Calu3 (cell line): Measurements from ENCODE around the gene GALNT17. TPM values are rescaled to one million over a fixed set of nuclear protein-coding genes. Genes with fewer than 3 reads are reported as not detected.

Source experiments
- BruUV-seq: library from RNA; stranded (reverse); fragments of 400-500 nt; replicated peaks from 2 replicates; lab custom pipeline; 2021; lab: Mats Ljungman, UMichigan
- CTCF ChIA-PET: fragments of 300-600 bp; sonication (Branson Sonifier 250); formaldehyde crosslinking; loops from one replicate; lab custom pipeline; 2022; ENCODE audit warnings: antibody characterized with exemption; lab: Charles Lee
- DNase-seq: peaks from one replicate; pipeline ENCODE4 v3.0.0; 2022
- H3K27ac Mint-ChIP-seq: one replicate; pipeline ENCODE4 v1.8.0; 2022; ENCODE audit warnings: mixed read lengths; ENCODE audit not compliant: unreplicated experiment
- H3K27me3 Mint-ChIP-seq: one replicate; pipeline ENCODE4 v1.8.0; 2022; ENCODE audit warnings: mixed read lengths; ENCODE audit not compliant: unreplicated experiment
- H3K36me3 Mint-ChIP-seq: one replicate; pipeline ENCODE4 v1.8.0; 2022; ENCODE audit warnings: mild to moderate bottlenecking, moderate library complexity, mixed read lengths; ENCODE audit not compliant: insufficient read depth, unreplicated experiment
- H3K4me1 Mint-ChIP-seq: one replicate; pipeline ENCODE4 v1.8.0; 2022; ENCODE audit warnings: mild to moderate bottlenecking, low read depth, mixed read lengths; ENCODE audit not compliant: unreplicated experiment
- H3K4me3 Mint-ChIP-seq: one replicate; pipeline ENCODE4 v1.8.0; 2022; ENCODE audit warnings: mild to moderate bottlenecking, low read depth, moderate library complexity, mixed read lengths; ENCODE audit not compliant: unreplicated experiment
- H3K9me3 Mint-ChIP-seq: one replicate; pipeline ENCODE4 v1.8.0; 2022; ENCODE audit warnings: low read depth, mixed read lengths; ENCODE audit not compliant: unreplicated experiment
- CTCF ChIP-seq: fragments of 200-600 bp; IDR thresholded peaks from one replicate; pipeline ENCODE4 v1.8.0; 2022; ENCODE audit warnings: antibody characterized with exemption; ENCODE audit not compliant: unreplicated experiment
- intact Hi-C: fragments of 100-400 bp; cut with micrococcal nuclease; formaldehyde crosslinking; loops from one replicate; pipeline ENCODE4 v1.10.0; 2022; ENCODE audit not compliant: unreplicated experiment
- total RNA-seq: library from RNA; stranded (reverse); gene quantifications from 2 replicates; pipeline ENCODE4 v1.2.3, GENCODE V29; 2022

GALNT17 gene
- total RNA-seq, 1 experiment from 2014 or later = not detected

DNA sequence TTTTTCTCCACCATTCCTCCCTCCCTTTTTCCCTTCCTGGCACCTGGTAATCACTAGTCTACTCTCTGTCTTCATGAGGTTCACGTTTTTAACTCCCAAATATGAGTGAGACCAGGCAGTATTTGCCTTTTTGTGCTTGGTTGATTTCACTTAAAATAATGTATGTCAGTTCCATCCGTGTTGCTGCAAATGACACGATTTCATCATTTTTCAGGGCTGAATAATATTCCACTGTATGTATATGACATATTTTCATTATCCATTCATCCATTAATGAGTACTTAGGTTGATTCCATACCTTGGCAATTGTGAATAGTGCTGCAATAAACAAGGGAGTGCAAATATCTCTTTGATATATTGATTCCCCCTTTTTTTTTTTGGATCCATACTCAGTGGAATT, 25.8 kb downstream of the GALNT17 start:
- no peak for TF ChIP-seq CTCF
- DNase-seq = no peak
- no peaks in the 10 kb centered on the region for H3K36me3 Mint-ChIP-seq
- no peaks in the 10 kb centered on the region for H3K4me1 Mint-ChIP-seq
- no TSS peak for BruUV-seq
- no peak overlapping the region for H3K27ac Mint-ChIP-seq
- H3K4me3 Mint-ChIP-seq = no peak overlapping the region
- CTCF ChIA-PET = no interaction called here
- intact Hi-C loops = no loop called here
- H3K9me3 Mint-ChIP-seq = peaks cover 3% of the 10 kb centered on the region
- H3K27me3 Mint-ChIP-seq = no peaks in the 10 kb centered on the region

GRCh38 chr7:71165708-71166107, 33.8 kb downstream of the GALNT17 start:
- intact Hi-C loops = no loop called here
- CTCF ChIA-PET = no interaction called here
- peaks cover 6% of the 10 kb centered on the region for H3K9me3 Mint-ChIP-seq

DNA sequence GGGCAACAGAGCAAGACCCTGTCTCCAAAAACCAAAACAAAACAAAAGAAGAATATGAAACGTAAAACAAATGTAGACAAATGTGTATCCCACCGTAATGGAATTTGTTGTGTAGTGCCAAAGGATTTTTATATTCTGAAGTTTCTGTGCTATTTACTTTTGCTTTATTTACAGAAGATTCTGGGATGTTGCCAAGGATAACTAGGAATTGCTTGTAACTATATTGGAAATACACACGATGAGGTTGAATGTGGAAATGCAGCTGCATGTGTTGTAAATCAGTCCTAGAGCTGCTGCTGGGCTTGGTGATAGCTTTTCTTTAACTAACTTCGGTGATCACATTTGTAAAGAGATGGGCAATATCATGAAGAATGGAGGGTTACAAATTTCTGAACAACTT, 39.5 kb downstream of the GALNT17 start:
- BruUV-seq = no TSS peak
- no peak for TF ChIP-seq CTCF
- H3K36me3 Mint-ChIP-seq = no peaks in the 10 kb centered on the region
- no peak overlapping the region for H3K4me3 Mint-ChIP-seq
- CTCF ChIA-PET = no interaction called here
- no peak for DNase-seq
- H3K4me1 Mint-ChIP-seq = no peaks in the 10 kb centered on the region
- H3K27ac Mint-ChIP-seq = no peak overlapping the region
- peaks cover 6% of the 10 kb centered on the region for H3K9me3 Mint-ChIP-seq
- intact Hi-C loops = no loop called here
- no peaks in the 10 kb centered on the region for H3K27me3 Mint-ChIP-seq

More at GRCh38 chr7:71165708-71166107, 33.8 kb downstream of the GALNT17 start:
- TF ChIP-seq CTCF = no peak
- Mint-ChIP-seq H3K27ac (no peak overlapping the region), H3K27me3 (no peaks in the 10 kb centered on the region), H3K36me3 (no peaks in the 10 kb centered on the region), H3K4me1 (no peaks in the 10 kb centered on the region), H3K4me3 (no peak overlapping the region)
- no peak for DNase-seq
- BruUV-seq = no TSS peak

- H3K4me3 Mint-ChIP-seq = no peak overlapping the region
- intact Hi-C loops = no loop called here
- H3K4me1 Mint-ChIP-seq = no peaks in the 10 kb centered on the region
- no peak overlapping the region for H3K27ac Mint-ChIP-seq
- BruUV-seq = no TSS peak
- no peaks in the 10 kb centered on the region for H3K36me3 Mint-ChIP-seq
- CTCF ChIA-PET = no interaction called here
- H3K27me3 Mint-ChIP-seq = no peaks in the 10 kb centered on the region
- peaks cover 9% of the 10 kb centered on the region for H3K9me3 Mint-ChIP-seq
- TF ChIP-seq CTCF = no peak
- no peak for DNase-seq
Observed at GRCh38 chr7:71173955-71174354, 42.0 kb downstream of the GALNT17 start.
